NCI-H146 treated with DMSO at 0.1 percent for 48 hours (cell line): ENCODE measurements around the gene STING1.

Experiments
- DNase-seq: peaks from one replicate; lab custom pipeline; 2025; ENCODE audit not compliant: unreplicated experiment; lab: John Stamatoyannopoulos, UW

STING1 gene

DNA sequence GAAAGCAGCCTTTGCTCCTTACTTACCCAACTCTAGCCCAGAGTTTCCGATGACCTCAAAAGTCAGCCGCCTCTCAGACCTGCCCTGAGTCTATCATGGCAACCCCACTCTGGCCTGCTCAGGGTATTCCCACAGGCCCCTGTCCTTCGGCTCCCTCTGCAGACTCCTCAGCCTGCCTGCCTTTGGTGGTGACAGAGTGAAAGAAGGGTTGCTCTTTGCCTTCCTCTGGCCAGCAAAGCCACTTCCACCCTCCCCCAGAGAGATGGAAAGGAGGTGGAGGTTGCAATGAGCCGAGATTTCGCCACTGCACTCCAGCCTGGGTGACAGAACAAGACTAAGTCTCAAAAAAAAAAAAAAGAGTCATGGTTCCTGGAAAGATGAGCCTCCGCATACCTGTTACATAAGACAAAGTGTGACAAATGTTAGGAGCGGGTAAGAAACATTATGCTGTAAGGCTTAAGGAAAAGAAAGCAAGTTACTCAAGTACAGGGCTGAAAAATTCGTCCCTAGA lies 14.1 kb downstream of the STING1 start:
- no peak for DNase-seq

DNA sequence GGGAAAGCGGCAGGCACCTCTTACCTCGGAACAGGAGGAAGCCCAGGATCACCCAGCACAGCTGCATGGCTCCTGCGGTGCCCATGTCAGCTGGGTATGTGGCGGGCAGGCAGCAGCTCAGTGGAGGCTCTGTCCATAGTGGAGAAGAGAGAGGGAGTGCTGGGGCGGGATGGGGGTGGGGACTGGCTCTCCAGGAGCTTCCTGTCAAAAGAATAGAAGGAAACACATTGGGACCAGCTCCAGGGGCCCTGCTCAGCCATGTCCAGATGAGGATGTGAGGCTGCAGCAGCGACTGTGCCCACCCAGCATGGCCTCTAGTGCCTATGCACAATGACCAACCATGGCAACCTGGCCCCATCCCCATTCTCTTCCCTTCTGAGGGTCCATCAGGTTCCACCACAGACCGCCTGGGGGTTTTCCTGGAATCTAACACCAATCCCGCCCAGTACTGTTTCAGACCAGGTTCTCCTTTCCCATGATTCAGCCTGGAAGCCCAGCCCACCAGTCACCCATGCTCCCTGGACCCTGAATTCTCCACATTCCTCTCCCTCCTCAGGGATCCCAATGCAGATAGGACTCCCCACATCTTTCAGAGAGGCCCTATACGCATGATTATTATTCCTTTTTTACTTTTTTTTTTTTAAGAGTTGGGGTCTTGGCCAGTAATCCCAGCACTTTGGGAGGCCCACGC lies 19.8 kb downstream of the STING1 start, which contains the start of gene ECSCR:
ECSCR (minus strand) TSS at position 158 of the 691 bp plus-strand sequence; CDS start at position 85, 73 bp downstream.
- no peak for DNase-seq

GRCh38 chr5:139461698-139462097 lies 20.9 kb downstream of the STING1 start:
- no peak for DNase-seq

- no peak for DNase-seq
Measured at GRCh38 chr5:139461176-139461575, 21.4 kb downstream of the STING1 start.

DNA sequence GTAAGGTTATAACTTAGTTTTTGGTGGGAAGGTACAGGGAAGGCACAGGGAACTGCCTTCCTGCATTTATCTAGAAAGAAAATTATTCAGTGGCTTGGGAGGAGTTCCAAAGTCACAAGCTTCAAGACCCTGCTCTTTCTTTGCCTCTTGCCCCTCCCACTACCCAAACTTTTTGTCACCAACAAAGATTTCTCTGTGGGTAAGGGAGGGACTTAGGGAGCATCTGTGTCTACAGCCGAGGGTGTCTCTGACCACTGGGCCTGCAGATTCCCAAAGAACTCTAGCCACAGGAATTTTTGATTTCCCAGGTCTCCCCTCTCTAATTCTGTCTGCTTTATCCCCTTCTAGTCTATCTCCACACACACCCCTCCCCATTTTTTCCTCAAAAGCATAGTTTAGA lies 22.1 kb downstream of the STING1 start:
- no peak for DNase-seq

- DNase-seq, result peak; percentile 22
Measured at GRCh38 chr5:139459451-139459934, 23.1 kb downstream of the STING1 start.

DNA sequence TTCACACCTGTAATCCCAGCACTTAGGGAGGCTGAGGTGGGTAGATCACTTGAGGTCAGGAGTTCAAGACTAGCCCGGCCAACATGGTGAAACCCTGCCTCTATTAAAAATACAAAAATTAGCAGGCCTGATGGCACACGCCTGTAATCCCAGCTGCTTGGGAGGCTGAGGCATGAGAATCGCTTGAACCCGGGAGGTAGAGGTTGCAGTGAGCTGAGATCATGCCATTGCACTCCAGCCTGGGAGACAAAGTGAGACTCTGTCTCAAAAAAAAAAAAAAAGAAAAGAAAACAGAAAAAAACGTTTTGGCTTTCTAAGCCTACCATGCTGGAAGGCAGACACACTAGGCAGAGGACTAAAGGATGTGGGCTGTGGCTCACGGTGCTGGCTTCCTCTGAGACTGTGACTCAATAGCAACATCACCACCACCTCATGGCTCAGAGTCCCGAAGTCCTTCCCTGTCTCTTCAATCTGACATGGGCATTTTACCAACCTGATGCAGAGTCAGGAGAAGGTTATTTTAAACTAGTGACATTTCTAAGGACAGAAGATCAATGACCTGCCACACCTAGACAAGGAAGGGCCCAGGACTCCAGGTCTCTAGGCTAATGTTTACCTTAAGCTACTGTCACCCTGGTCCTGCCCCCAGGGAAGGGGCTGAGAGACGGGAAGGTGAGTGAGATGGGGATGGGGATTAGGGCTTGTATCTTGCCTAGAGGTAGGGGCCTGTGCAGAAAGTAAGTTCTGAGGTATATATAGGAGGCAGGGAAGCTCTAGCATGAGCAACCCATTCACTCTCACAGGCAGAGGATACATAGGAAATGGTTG lies 23.8 kb downstream of the STING1 start:
- no peak for DNase-seq

DNA sequence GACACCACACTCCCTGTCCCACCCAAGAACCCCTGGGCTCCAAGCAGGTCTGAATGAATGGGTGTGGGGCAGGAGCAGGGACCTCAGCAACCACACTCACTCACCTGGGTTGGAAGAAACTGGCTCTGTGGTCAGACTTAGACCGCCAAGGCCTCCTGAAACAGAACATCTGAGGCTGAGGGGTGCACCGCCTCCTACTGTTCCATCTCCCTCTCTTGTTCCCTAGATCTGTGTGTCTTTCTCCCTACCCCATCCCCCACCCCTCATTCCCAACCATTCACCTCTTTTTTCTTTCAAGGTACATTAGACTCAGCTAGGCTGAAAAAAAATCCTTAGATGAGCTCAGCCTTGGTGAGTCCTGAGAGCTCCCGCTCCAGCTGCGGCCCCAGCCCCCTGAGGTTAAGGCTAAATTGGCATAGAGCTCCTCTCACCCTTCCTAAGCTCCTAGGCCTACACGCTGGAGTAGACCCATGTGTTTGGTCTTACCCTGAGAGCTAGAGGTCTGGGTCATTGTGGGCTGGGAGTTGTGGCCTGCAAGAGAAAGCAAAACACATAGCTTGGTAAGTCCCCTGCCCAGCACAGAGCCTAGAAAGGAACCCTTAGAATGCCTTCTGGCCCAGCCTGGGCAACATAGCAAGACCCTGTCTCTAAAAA lies 24.8 kb downstream of the STING1 start:
- DNase-seq, result no peak

GRCh38 chr5:139457241-139457640 lies 25.3 kb downstream of the STING1 start:
- no peak for DNase-seq

DNA sequence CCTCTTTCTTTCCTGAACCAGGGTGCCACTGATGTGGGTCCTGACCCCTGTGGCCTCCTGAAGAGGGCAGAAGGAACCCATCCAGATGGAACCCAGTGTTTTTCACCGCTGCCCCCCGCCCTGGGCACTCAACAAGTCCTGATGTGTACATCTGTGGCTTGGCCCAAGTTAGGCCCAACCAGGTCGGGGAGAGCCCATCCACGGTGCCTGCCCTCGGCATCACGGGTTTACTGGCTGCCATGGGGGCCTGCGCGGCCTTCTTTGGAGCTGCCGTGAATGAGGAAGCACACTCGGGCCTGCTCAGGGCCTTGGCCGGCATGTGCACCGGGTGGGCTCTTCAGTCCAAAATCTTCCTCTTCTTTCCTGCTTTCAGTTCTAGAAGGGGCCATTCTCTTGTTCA lies 25.8 kb downstream of the STING1 start:
- no peak for DNase-seq

DNA sequence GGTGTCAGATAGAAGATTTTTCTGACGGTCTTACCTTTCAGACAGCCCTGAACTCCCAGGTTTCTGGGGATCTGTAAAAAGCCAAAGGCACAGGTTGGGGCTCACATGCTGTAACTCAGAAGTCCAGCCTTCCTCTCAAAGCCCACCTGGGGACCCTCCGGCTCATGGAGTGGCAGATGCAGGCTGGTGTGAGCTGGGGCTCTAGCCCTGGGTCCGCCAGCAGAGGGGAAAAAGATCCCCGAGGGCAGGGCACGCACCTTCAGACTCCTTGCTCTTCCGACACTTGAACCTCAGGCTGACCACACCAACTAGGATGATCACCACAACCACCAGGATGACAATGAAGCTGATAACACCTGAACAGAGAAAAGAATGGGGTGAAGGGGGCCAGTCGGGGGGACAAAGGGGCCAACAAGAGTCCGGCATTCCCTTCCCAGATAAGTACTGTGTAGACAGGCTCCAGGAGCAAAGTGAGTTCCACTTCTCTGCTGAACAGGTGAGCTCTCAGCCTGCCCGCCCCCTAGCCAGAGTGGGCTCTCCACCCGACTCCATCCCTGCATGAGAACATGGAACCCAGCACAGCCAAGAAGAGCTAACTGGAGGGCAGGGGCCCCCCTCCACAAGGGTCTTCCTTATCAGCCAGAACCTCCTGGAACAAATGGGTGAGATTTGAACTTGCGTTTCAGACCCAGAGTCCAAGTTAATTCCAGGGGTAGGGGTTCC lies 27.8 kb downstream of the STING1 start:
- DNase-seq, result no peak

DNA sequence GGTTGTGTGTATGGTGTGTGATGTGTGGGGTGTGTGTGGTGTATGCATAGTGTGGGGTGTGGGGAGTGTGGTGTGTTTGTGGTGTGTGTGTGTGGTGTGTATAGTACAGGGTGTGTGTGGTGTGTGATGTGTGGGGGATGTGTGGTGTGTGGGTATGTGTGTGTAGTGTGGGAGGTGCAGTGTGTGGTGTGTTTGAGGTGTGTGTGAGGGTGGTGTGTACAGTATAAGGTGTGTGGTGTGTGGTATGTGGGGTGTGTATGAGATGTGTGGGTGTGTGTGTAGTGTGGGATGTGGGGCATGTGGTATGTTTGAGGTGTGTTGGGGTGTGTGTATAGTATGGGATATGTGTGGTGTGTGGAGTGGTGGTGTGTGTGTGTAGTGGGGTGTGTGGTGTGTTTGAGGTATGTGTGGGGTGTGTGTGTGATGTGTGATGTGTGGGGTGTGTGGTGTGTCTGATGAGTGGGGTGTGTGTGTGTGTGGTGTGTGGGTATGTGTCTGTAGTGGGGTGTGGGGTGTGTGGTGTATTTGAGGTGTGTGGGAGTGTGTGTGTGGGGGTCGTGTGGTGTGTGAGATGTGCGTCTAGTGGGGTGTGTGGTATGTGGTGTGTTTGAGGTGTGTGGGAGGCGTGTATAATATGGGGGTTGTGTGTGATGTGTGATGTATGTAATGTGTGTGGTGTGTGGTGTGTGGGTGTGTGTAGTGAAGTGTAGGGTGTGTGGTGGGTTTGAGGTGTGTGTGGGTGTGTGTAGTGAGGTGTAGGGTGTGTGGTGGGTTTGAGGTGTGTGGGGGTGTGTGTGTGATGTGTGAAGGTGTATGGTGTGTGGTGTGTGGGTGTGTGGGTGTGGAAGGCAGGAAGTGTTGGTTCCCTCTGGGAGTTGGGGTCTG lies 28.6 kb downstream of the STING1 start:
- DNase-seq, result no peak

DNA sequence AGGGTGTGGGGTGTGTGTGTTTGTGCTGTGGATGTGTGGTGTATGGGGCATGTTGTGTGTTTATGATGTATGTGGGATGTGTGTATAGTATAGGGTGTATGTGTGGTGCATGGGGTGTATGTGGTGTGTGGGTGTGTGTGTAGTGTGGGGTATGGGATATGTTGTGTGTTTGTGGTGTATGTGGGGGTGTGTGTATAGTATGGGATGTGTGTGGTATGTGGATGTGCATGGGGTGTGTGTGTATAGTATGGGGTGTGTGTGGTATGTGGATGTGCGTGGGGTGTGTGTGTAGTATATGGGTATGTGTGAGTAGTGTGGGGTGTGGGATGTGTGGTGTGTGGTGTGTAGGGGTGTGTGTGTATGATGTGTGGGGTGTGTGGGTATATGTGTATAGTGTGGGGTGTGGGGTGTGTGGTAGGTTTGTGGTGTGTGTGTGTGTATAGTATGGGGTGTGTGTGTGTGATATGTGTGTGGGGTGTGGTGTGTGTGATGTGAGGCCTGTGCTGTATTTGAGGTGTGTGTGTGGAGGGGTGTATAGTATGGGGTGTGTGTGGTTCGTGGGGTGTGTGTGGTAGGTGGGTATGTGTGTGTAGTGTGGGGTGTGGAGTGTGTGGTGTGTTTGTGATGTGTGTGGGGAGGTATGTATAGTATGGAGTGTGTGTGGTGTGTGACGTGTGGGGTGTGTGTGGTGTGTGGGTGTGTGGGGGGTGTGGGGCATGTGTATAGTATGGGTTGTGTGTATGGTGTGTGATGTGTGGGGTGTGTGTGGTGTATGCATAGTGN lies 30.5 kb downstream of the STING1 start:
- DNase-seq, result no peak

- DNase-seq, result no peak
Measured at GRCh38 chr5:139451176-139451575, 31.4 kb downstream of the STING1 start.

GRCh38 chr5:139446956-139447779 lies 35.4 kb downstream of the STING1 start:
- no peak for DNase-seq

DNA sequence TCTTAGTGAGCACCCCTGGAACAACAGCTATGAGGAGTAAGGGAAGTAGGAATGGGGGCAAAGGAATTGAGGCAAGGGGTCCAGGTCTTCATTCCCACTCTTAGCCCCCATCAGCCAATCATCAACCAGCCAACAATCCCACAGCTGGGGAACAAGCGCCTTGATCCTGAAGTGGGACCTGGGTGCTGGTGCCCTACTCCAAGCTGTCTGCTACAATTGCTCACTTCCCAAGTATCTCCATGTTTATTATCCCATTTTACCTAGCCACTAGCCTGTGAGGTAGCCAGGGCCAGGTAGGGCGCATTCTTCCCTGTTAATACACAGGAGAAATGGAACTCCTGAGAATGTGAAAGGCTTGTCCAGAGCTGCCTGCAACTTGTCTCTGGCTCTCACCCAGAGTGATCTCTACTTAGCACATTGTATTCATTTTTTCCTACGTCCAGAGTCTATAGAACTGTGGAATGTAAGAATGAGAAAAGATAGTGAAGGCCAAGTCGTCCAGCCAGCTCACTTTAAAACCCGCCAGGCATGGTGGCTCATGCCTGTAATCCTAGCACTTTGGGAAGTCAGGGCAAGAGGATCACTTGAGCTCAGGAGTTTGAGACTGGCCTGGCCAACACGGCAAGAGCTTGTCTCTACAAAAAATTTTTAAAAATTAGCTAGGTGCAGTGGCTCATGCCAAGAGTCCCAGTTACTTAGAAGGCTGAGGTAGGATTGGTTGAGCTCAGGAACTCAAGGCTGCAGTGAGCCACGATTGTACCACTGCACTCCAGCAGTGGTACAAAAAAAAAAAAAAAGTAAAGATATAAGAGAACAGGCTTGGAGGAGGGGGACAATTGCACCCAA lies 37.0 kb downstream of the STING1 start:
- no peak for DNase-seq

DNA sequence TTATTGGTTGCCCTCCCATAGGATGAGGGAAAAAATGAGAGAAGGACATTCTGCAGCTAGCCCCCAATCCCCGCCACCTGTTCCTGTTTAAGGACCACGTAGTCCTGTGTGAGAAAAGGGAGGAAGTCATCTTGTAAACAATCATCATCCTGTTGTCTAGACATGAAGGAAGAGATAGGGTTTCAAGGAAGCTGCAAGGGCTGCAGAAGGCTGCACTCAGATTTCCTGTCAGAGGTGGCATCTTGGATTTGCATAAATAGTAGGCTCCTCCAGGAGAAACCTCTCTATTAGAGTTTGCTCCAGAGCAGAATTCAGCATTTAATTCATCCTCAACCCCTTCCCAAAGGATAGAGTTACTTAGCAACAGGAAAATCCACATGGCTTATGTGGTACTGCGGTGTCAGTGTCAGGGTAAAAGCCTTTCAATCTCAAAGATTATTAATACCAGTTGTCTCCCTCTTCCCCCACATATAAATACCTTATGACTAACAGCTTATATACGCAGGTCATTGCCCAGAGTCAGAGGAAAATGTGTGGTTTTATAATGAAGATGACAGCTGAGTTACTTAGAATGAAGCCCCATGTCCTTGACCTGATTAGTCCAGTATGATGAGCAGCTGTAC lies 38.6 kb downstream of the STING1 start:
- no peak for DNase-seq
